AG09309 (cell line): ENCODE data around the gene ALG8.

Experiments used
- DNase-seq: peaks from one replicate; pipeline ENCODE4 v3.0.0-alpha.2; 2010; ENCODE audit warnings: low read depth
- H3K4me3 ChIP-seq: 2 replicates; pipeline ENCODE4 v1.5.1; 2011; ENCODE audit warnings: mild to moderate bottlenecking, low read depth, low read length, moderate library complexity; ENCODE audit not compliant: control insufficient read depth
- CTCF ChIP-seq: IDR thresholded peaks from 2 replicates; pipeline ENCODE4 v1.5.1; 2011; ENCODE audit warnings: mild to moderate bottlenecking, low read depth, low read length, inconsistent platforms; ENCODE audit not compliant: insufficient read depth, control insufficient read depth; ENCODE audit errors: missing control alignments

ALG8 gene

GRCh38 chr11:78054971-78055370, 84.5 kb downstream of the ALG8 start:
- TF ChIP-seq CTCF: no peak

GRCh38 chr11:78050964-78051831, 88.2 kb downstream of the ALG8 start:
- TF ChIP-seq CTCF: no peak
- DNase-seq: peak; percentile 24
- no peak overlapping the region for H3K4me3 ChIP-seq

More at GRCh38 chr11:78054971-78055370, 84.5 kb downstream of the ALG8 start:
- DNase-seq: no peak
- H3K4me3 ChIP-seq: no peak overlapping the region
